NK-92 (cell line): ENCODE data around the gene KDM2B.
"Not testable (repeated sequence)": the region's sequence is repeated elsewhere in the genome, so short reads cannot be mapped to it uniquely, and the experiment has no call there.

Experiments used
- DNase-seq: peaks from one replicate; lab custom pipeline; 2025; ENCODE audit not compliant: unreplicated experiment; lab: John Stamatoyannopoulos, UW

KDM2B gene

GRCh38 chr12:121507984-121508383 lies 72.8 kb downstream of the KDM2B start:
- no peak for DNase-seq

DNA sequence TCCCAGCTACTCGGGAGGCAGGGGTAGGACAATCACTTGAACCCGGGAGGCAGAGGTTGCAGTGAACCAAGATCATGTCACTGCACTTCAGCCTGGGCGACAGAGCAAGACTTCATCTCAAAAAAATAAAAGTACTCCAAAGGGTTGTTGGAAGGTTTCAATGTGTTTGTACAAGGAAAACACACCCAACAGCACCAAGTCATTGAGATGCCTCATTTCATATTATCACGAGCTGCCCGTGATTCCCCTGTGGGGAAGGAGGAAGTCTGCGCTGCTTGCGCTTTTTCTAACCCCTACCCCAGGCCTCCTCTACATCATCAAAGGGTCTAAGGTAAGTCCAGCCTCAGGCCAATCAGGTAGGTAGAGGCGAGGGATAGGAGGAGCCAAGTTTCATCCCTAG lies 73.6 kb downstream of the KDM2B start:
- no peak for DNase-seq

- no peak for DNase-seq
Observed at GRCh38 chr12:121505513-121505912, 75.3 kb downstream of the KDM2B start.

DNA sequence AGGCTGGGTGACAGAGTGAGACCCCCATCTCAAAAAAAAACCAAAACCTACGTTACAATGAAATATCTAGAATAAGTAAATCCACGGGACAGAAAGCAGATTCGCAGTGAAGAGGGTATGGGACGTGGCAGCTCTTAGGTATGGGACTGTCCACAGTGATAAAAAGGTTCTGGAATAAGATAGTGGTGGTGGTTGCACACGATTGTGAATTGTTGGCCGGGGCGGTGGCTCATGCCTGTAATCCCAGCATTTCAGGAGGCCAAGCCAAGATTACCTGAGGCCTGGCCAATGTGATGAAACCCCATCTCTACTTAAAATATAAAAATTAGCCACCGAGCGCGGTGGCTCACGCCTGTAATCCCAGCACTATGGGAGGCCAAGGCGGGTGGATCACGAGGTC lies 76.3 kb downstream of the KDM2B start:
- no peak for DNase-seq

DNA sequence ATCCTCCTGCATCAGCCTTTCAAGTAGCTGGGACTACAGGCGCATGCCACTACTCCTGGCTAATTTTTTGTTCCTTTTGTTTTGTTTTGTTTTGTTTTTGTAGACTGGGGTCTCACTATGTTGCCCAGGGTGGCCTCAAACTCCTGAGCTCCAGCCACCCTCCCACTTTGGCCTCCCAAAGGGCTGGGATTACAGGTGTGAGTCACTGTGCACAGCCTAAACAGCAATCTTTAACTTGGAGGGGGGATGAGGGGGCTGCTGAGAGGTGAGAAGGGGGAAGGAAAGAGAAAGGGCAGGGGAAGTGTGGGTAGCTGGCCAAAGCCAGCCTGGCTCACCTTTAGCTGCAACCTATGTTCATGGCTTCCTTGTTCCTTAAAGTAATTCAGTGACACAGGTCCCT lies 77.4 kb downstream of the KDM2B start:
- DNase-seq = no peak

DNA sequence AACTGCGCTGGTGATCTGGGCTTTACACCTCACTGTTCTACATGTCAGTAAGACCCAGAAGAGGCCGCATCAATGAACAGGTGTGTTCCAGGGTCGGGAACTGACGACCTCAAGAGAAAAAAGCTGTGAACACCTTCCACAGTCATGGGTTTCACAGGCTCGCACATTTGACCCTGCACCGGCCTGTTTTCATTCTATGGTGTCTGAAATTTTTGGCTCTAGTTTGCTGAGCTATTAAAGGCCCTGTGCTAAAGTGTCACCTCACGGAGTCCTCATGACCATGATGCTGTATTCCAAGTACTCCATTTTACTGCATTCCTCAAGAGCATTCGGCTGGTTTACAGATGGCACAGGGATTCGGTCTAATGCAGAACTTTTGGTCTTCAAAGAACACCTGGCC lies 78.9 kb downstream of the KDM2B start:
- no peak for DNase-seq

DNA sequence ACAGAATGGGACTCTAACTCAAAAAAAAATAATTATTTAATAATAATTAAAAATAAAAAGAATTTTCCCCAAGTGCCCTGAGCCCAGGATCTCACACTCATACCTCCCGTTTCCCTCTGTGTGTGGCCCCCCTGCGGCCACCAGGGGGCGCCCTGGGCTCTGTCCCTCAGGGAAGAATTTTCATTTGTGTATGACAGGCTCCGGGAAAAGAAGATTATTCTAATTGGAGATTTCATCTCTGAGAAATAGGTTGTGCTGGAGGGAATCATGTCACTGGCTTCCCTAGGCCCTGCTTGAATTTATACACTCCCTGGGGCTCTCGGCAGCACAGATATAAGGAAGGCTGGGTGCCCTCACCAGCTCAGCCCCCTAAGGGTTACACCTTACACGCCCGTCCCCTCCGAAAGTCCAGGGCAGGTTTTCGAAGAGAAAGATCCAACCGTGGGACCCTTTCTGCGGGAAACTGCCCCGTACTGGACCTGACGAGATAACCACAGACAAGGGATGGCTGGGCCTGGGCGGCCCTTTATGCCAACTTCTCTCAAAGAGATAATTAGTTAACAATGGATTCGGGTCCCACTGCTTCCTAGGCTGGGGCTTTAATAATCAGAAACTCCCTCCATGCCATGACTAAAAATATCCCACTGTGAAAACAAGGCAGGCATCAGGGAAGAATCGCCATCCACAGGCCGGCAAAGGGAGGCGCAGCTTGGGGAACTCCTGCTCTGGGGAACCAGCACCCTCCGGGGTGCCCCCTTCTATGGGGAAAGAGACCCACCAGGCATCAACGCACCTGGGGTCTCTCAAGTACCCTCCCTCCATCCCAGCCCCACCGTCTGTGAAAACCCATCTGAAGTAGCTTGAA lies 80.7 kb downstream of the KDM2B start:
- DNase-seq = no peak

DNA sequence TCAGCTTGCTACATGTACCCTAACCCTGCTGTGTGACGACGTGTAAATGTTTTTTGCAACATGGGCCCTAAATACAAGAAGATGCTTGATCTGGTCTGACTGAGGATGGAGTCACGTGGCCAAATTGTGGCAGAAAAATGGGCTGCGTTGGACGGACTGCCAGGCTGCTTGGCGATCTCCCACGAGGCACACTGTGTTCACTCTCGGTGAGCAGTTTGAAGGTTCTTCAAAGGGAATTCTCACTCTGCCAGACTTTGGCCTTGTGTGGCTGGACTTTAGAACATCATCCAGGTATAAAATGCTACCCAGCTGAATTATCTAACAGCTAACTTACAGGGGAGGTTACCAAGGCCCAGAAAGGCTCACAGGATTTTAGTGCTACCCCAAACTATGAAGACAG lies 85.1 kb downstream of the KDM2B start:
- DNase-seq = no peak

DNA sequence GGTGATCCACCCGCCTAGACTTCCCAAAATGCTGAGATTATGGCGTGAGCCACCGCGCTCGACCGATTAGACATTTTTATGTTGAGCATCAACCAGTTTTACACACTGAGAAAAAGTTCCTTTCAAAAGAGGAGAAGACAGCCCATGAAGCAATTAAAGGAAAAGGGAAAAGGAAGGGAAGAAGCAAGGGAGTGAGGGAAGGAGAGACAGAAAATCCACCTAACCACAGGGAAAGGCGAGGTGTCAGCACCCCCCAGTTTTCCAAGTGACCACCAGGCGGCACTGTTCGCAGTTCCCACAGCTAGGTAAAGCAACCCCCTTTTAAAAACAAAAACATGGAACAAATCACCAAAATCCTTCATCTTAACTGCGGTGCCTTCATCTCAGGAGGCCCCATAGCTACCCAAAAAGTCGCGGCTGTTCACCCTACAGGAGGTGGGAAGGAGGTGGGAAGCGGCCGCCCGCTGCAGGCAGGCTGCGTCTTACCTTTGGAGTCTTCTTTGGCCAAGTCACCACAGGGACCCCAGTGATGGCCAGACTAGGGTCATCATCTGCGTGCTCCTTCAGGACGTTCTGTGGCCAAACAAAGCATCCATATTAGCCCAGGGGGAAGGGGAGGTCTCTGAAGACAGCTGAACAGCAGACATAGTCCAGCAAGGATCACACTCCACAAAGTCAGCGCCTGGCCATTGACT lies 86.6 kb downstream of the KDM2B start:
- DNase-seq = no peak

GRCh38 chr12:121490401-121491281 lies 90.2 kb downstream of the KDM2B start:
- no peak for DNase-seq

DNA sequence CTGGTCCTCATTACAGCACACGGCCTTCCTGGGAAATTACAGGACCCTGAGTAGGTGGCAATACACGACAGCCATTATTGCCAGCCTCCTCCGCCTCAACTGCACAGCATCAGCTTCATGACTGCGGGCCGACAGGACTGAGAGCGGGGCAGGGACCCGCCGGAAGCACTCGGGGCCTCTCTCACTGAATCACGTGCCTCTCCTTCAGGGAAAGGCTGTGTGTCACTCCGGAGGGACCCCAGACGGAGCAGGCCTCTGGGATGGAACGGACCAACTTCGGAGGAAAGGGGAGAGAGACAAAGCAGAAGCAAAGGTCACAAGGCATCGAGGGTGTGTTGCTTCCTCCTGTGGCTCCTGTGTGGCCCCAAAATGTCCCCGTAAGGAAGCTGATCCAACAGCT lies 90.9 kb downstream of the KDM2B start:
- no peak for DNase-seq

DNA sequence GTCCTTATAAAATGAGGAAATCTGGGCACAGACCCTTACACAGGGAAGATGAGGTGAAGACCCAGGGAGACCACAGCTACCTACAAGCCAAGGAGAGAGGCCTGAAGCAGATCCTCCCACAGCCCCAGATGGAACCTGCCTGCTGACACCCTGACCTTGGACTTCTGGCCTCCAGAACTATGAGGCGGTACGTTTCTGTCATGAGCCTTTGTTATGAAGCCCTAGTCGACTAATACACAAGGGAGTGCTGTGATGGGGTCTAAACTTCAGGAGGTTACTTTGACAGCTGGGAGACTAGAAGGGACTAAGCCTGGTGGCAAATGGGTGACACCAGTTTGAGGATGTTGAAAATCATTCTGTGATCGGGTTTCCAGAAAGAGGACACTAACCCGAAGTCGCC lies 95.9 kb downstream of the KDM2B start:
- no peak for DNase-seq

DNA sequence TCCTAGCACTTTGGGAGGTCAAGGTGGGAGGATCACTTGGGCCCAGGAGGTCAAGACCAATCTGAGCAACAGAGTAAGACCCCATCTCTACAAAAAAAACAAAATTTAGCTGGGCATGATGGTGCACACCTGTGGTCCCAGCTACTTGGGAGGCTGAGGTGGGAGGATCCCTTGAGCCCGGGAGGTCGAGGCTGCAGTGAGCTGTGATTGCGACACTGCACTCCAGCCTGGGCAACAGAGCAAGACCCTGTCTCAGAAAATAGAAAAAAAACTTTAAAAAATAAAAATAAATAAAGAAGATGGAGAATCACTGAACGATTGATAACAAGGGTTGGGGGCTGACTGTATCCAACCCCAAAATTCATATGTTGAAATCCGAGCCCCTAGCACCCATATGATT lies 96.3 kb downstream of the KDM2B start:
- not testable (repeated sequence) for DNase-seq

GRCh38 chr12:121483949-121484348 lies 96.9 kb downstream of the KDM2B start:
- DNase-seq = no peak

- no peak for DNase-seq
Observed at GRCh38 chr12:121476477-121476876, 104.3 kb downstream of the KDM2B start.

DNA sequence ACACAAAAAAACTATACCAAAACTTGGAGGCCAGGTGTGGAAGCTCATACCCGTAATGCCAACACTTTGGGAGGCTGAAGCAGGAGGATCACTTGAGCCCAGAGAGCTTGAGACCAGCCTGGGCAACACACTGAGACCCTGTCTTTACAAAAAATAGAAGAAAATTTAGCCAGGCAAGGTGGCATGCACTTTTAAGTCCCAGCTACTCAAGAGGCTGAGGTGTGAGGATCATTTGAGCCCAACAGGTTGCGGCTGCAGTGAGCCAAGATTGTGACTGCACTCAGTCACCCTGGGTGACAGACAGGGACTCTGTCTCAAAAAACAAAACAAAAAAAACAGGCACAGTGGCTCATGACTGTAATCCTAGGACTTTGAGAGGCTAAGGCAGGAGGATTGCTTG lies 105.5 kb downstream of the KDM2B start:
- no peak for DNase-seq

DNA sequence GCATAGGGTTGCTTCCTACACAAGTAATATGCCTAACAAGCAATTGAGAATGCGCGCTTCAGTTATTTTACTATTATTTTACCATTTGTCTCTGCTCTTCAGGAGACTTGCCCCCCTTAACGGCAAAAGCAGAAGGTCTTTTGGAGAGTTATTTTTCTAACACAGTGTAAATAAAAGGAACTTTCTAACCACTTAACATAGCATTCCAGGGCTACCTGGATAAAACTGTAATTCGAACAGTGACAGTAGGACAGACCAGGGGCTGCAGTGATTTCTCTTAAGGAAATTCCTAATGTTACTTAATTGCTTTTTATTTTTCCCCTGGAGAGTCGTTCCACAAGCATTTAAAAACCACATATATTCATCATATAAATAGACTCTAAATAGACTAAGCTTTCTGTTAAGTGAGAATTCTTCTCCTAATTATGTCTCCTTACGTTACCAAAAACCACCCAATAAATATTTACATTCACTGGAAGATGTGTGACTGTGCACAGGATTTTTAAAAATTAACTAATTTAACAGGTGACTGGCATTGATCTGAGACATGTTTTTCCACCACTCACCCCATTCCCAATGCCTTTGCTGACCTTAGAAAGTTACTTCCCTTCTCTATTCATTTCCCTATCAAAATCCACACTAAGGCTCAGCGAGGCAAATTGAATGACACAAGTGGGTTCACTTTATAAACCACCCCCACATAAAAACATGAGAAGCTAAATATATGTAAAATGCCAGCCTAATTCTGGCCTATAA lies 108.5 kb downstream of the KDM2B start:
- no peak for DNase-seq

DNA sequence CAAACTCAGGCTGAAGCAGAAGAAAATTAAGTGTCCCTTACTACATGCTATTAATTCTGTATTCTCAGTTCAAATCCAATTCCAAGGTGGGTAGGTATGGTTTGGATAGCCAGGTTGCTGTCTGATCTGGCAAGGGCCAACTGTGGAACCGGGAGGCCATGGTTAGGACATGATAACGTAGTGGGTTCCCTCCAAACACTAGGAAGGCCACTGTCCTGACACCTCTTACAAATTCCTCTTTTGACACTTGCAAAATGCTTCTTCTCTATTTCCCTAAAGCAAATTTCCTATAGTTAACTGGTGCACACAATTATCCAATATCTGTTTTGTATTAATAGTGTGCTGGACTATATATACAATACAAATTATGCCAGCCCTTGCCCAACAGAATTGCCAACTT lies 110.1 kb downstream of the KDM2B start:
- DNase-seq = no peak

GRCh38 chr12:121468499-121468801 lies 112.4 kb downstream of the KDM2B start:
- DNase-seq = no peak

DNA sequence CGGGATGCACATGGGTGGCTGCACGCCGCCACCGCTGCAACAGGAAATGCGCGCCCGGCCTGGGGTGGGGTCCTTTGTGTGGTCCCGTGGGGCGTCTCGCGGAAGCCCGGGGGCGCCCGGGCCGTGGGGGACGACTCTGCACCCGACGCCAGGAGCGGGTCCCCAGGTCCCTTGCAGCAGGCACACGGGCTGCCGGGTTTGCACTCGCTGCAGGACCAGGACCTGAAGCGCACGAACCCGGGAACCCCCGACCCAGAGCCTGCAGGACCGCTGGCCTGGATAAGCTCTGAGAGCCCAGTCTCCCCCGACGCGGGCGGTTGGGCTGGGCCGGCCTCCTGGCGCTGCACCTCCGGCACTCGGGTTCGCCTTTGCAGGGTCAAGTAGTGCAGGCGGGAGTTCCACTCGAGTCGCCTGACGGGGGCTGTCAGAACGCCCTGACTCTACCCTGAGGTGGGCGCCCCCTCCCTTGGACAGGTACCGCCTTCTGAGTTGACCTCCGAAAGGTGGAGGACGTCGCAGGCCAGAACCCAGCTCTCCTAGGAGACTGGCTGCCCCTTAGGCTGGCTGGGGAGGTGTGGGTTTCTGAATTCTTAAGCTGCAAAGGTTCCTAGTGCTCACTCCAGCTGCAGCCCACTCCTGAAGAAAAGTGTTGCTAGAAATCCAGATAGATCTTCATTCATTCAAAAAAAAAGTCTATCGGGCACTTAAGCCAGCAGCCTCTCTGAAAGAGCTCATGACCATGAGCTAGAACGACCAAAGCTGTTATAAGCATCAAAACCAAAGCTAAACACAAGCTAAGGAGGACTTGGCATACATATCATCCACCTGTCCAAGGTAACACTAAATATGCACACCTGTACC lies 113.0 kb downstream of the KDM2B start:
- DNase-seq = no peak
